ENCODE results near the gene PLOD3. TPM values are rescaled to one million over a fixed set of nuclear protein-coding genes. Genes with fewer than 3 reads are reported as not detected.

Gene PLOD3
- total and polyA plus RNA-seq, 2 donors (not counting 3 experiments of a cell fraction or from before 2014, with no cell fraction given) = 143 to 170 TPM

- DNase-seq (ENCODE audit: low read depth, low spot score) (no peak), FAIRE-seq (no peak)
- H3K27ac ChIP-seq (ENCODE audit: insufficient read depth, low read depth, low read length) = no peak overlapping the region
- peaks cover 16% of the 10 kb centered on the region for H3K4me1 ChIP-seq (ENCODE audit: control insufficient read depth, extremely low read depth, insufficient read depth, low read length)
- H4K20me1 ChIP-seq (replicated peaks; ENCODE audit: control insufficient read depth, extremely low read depth, insufficient read depth, low read length) = no peaks in the 10 kb centered on the region
- peaks cover 16 to 24% of the 10 kb centered on the region in 2 experiments for H3K27me3 ChIP-seq (ENCODE audit: control insufficient read depth in 2 of 2, insufficient read depth in 2 of 2, low read length in 2 of 2)
- H3K4me2 ChIP-seq (ENCODE audit: insufficient read depth, low read length) = no peak overlapping the region
- H2AFZ ChIP-seq (ENCODE audit: low read depth, low read length) = no peak overlapping the region
- no TSS peak for BruUV-seq (replicated peaks)
- ChIA-PET CTCF (interaction anchor here (0.7 to 1.4 kb wide), 2 partner anchors 17 to 66 kb away, joined by 3 read pairs; no protein-coding TSS in a partner anchor), POLR2A (no interaction called here)
- no peaks in the 10 kb centered on the region for H3K9me1 ChIP-seq (replicated peaks; ENCODE audit: control insufficient read depth, extremely low read depth, insufficient read depth, low read length)
- dilution Hi-C loops (cut with MboI; ENCODE audit: extremely low pct_ligation_motif_present, low sequenced_read_pairs) (no loop called here), intact Hi-C loops (cut with micrococcal nuclease) (loop anchor here (10.0 kb wide), 1 partner anchor 266 kb away; the partner anchor contains the start of gene ACHE)
- no peaks in the 10 kb centered on the region for H3K9me3 ChIP-seq (replicated peaks; ENCODE audit: control insufficient read depth, insufficient read depth, low read length)
- no peaks in the 10 kb centered on the region for H3K79me2 ChIP-seq (ENCODE audit: control insufficient read depth, insufficient read depth, low read length)
- H3K36me3 ChIP-seq (ENCODE audit: control insufficient read depth in 2 of 2, extremely low read depth in 1 of 2, insufficient read depth in 2 of 2, low read length in 2 of 2) = peaks cover 5 to 19% of the 10 kb centered on the region in 2 experiments
- no peak overlapping the region for H3K9ac ChIP-seq (replicated peaks; ENCODE audit: extremely low read depth, insufficient read depth, low read length)
- H3K4me3 ChIP-seq (replicated peaks in 1 of 3; ENCODE audit: insufficient read depth in 1 of 3, low read depth in 1 of 3, low read length in 3 of 3) = no peak overlapping the region
- TF ChIP-seq POLR2A (IDR thresholded peaks at IDR 0.05; ENCODE audit: low read depth, low read length) (no peak), MYC (IDR thresholded peaks at IDR 0.05; ENCODE audit: low read depth, low read length) (no peak), EZH2 (IDR thresholded peaks at IDR 0.05; ENCODE audit: borderline replicate concordance, low read depth, low read length, severe bottlenecking) (no peak), GATA2 (IDR thresholded peaks at IDR 0.05; ENCODE audit: insufficient read depth, insufficient read length, low read depth, low read length) (no peak), FOS (IDR thresholded peaks at IDR 0.05; ENCODE audit: borderline replicate concordance, insufficient read depth, low read length) (no peak), MAX (IDR thresholded peaks at IDR 0.05; ENCODE audit: insufficient read depth, insufficient read length) (no peak), CTCF (IDR thresholded peaks at IDR 0.05; ENCODE audit: extremely low read depth in 1 of 2, insufficient read depth in 1 of 2, low read depth in 1 of 2, low read length in 2 of 2) (no peak), JUN (IDR thresholded peaks at IDR 0.05; ENCODE audit: borderline replicate concordance, insufficient read depth, insufficient read length, low read depth) (no peak), POLR2AphosphoS5 (IDR thresholded peaks at IDR 0.05; ENCODE audit: insufficient read depth, low read depth, low read length) (no peak)
Observed at GRCh38 chr7:101160910-101161309, 56.5 kb downstream of the PLOD3 start.
